ENCODE measurements around the gene RMC1. TPM values are rescaled to one million over a fixed set of nuclear protein-coding genes. Genes with fewer than 3 reads are reported as not detected.

The RMC1 gene
- total RNA-seq, 1 experiment from 2014 or later, result 12.9 TPM

DNA sequence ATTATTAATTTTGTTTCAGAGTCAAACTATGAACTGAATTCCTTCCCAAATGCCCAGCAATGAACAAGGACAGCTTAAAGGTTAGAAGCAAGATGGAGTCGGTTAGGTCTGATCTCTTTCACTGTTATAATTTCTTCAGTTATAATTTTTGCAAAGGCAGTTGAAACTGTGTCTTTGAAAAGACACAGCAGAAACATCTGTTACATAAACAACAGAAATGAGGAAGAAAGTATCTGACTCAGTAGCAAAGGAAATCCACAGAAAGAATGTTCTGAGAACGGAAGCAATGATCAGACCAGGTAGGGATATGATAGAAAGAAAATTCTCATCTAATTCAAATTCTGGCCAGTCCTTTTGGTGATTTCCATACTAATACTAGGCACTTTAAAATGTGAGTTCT lies 5.2 kb upstream of the RMC1 start:
- Histone ChIP-seq H3K4me1 (no peaks in the 10 kb centered on the region), H3K27me3 (replicated peaks; ENCODE audit: control insufficient read depth, insufficient read depth, low read length) (no peaks in the 10 kb centered on the region), H3K9me3 (no peaks in the 10 kb centered on the region), H3K36me3 (ENCODE audit: control insufficient read depth, insufficient read depth, low read length) (no peaks in the 10 kb centered on the region), H3K4me3 (ENCODE audit: low read depth, low read length) (no peak overlapping the region)
- Mint-ChIP-seq H3K27me3 (ENCODE audit: insufficient read depth, unreplicated experiment) (no peaks in the 10 kb centered on the region), H3K4me1 (ENCODE audit: low read depth, unreplicated experiment) (no peaks in the 10 kb centered on the region), H3K36me3 (ENCODE audit: insufficient read depth, unreplicated experiment) (peaks cover 8% of the 10 kb centered on the region), H3K4me3 (ENCODE audit: unreplicated experiment) (no peak overlapping the region), H3K9me3 (ENCODE audit: unreplicated experiment) (no peaks in the 10 kb centered on the region), H3K27ac (ENCODE audit: unreplicated experiment) (no peak overlapping the region)
- no TSS peak for BruUV-seq (replicated peaks)
- no peak for DNase-seq
- ChIA-PET POLR2A (interaction anchor here (0.5 kb wide), 2 partner anchors 16 to 640 kb away, joined by 3 read pairs; partner anchors contain the start of gene CABYR), CTCF (interaction anchor here (0.6 to 1.2 kb wide), 4 partner anchors 10 to 45 kb away, joined by 3 to 4 read pairs (median 3); partner anchors contain the start of gene RIOK3)
- TF ChIP-seq, protein P1, sequence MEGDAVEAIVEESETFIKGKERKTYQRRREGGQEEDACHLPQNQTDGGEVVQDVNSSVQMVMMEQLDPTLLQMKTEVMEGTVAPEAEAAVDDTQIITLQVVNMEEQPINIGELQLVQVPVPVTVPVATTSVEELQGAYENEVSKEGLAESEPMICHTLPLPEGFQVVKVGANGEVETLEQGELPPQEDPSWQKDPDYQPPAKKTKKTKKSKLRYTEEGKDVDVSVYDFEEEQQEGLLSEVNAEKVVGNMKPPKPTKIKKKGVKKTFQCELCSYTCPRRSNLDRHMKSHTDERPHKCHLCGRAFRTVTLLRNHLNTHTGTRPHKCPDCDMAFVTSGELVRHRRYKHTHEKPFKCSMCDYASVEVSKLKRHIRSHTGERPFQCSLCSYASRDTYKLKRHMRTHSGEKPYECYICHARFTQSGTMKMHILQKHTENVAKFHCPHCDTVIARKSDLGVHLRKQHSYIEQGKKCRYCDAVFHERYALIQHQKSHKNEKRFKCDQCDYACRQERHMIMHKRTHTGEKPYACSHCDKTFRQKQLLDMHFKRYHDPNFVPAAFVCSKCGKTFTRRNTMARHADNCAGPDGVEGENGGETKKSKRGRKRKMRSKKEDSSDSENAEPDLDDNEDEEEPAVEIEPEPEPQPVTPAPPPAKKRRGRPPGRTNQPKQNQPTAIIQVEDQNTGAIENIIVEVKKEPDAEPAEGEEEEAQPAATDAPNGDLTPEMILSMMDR (IDR thresholded peaks at IDR 0.05; ENCODE audit: insufficient read depth in 1 of 2, low read depth in 1 of 2, low read length in 1 of 2, severe bottlenecking in 1 of 2, unreplicated experiment in 1 of 2), result no peak
- intact Hi-C loops (cut with micrococcal nuclease; ENCODE audit: unreplicated experiment), result no loop called here

DNA sequence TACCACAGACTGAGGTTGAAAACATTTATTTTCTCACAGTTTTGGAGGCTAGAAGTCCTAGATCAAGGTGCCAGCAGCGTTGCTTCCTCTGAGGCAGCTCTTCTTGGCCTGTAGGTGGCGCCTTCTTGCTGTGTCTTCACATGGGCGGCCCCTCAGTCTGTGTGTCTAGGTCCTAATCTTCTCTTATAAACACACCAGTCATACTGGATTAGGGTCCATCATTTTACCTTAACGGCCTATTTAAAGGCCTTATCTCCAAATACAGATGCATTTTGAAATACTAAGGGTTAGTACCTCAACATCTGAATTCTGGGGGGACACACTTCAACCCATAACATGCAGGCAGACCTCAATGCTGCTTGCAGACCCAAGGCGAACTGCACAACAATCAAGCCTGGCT lies 4.4 kb upstream of the RMC1 start:
- ChIA-PET POLR2A (interaction anchor here (0.5 kb wide), 2 partner anchors 16 to 640 kb away, joined by 3 read pairs; partner anchors contain the start of gene CABYR), CTCF (interaction anchor here (0.6 to 1.2 kb wide), 4 partner anchors 11 to 46 kb away, joined by 3 to 4 read pairs (median 3); partner anchors contain the start of gene RIOK3)
- Histone ChIP-seq H3K36me3 (ENCODE audit: control insufficient read depth, insufficient read depth, low read length) (no peaks in the 10 kb centered on the region), H3K9me3 (no peaks in the 10 kb centered on the region), H3K27me3 (replicated peaks; ENCODE audit: control insufficient read depth, insufficient read depth, low read length) (no peaks in the 10 kb centered on the region), H3K4me1 (no peaks in the 10 kb centered on the region), H3K4me3 (ENCODE audit: low read depth, low read length) (no peak overlapping the region)
- Mint-ChIP-seq H3K36me3 (ENCODE audit: insufficient read depth, unreplicated experiment) (peaks cover 10% of the 10 kb centered on the region), H3K4me1 (ENCODE audit: low read depth, unreplicated experiment) (no peaks in the 10 kb centered on the region), H3K9me3 (ENCODE audit: unreplicated experiment) (no peaks in the 10 kb centered on the region), H3K4me3 (ENCODE audit: unreplicated experiment) (no peak overlapping the region), H3K27ac (ENCODE audit: unreplicated experiment) (no peak overlapping the region), H3K27me3 (ENCODE audit: insufficient read depth, unreplicated experiment) (no peaks in the 10 kb centered on the region)
- intact Hi-C loops (cut with micrococcal nuclease; ENCODE audit: unreplicated experiment), result no loop called here
- BruUV-seq (replicated peaks), result no TSS peak
- peak; percentile 53 to 57 for DNase-seq
- TF ChIP-seq, protein P1 (IDR thresholded peaks at IDR 0.05; ENCODE audit: insufficient read depth in 1 of 2, low read depth in 1 of 2, low read length in 1 of 2, severe bottlenecking in 1 of 2, unreplicated experiment in 1 of 2), result peak; percentile 29 to 65

DNA sequence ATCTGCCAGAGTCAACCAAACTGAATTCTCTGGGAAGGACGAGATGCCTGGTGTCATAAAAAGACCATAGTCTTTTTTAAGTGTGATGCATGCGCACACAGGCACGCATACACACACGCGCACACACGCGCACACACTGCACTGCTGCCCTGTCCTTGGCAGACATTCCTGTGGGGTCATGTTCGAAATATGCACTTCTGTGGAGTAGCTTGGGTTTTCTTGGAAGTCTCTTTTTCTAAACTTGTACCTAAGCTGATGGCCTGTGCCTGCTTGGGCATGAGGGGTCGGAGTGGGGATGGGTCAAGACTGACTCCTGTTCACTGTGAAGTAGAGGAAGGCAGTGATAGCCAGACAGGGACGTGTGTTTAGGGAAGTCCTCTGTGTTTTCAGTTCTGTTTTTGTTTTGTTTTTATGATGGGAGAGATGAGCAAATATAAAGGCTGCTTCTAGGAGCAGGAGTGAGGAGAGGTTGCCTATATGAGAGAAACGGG lies 4.0 kb upstream of the RMC1 start:
- Mint-ChIP-seq H3K4me1 (ENCODE audit: low read depth, unreplicated experiment) (no peaks in the 10 kb centered on the region), H3K4me3 (ENCODE audit: unreplicated experiment) (no peak overlapping the region), H3K9me3 (ENCODE audit: unreplicated experiment) (no peaks in the 10 kb centered on the region), H3K27me3 (ENCODE audit: insufficient read depth, unreplicated experiment) (no peaks in the 10 kb centered on the region), H3K27ac (ENCODE audit: unreplicated experiment) (no peak overlapping the region), H3K36me3 (ENCODE audit: insufficient read depth, unreplicated experiment) (peaks cover 10% of the 10 kb centered on the region)
- DNase-seq, result no peak
- TF ChIP-seq, protein P1 (IDR thresholded peaks at IDR 0.05; ENCODE audit: insufficient read depth in 1 of 2, low read depth in 1 of 2, low read length in 1 of 2, severe bottlenecking in 1 of 2, unreplicated experiment in 1 of 2), result no peak
- intact Hi-C loops (cut with micrococcal nuclease; ENCODE audit: unreplicated experiment), result no loop called here
- ChIA-PET POLR2A (no interaction called here), CTCF (interaction anchor here (1.2 kb wide), 1 partner anchor 16 kb away, joined by 3 read pairs; no protein-coding TSS in a partner anchor)
- H3K9me3 ChIP-seq, result no peaks in the 10 kb centered on the region
- no peak overlapping the region for H3K4me3 ChIP-seq (ENCODE audit: low read depth, low read length)
- no peaks in the 10 kb centered on the region for H3K4me1 ChIP-seq
- BruUV-seq (replicated peaks), result no TSS peak
- H3K27me3 ChIP-seq (replicated peaks; ENCODE audit: control insufficient read depth, insufficient read depth, low read length), result no peaks in the 10 kb centered on the region
- H3K36me3 ChIP-seq (ENCODE audit: control insufficient read depth, insufficient read depth, low read length), result no peaks in the 10 kb centered on the region

Data from Caco-2 (cell line).